HG03378 (cell line): Measurements from ENCODE around the gene DEFB116.
"Not testable (repeated sequence)": the region's sequence is repeated elsewhere in the genome, so short reads cannot be mapped to it uniquely, and the experiment has no call there.

Experiments
- ATAC-seq: cut with Tn5 transposase; IDR thresholded peaks from one replicate; pipeline ENCODE4 v1.9.1; 2021; ENCODE audit warnings: mild to moderate bottlenecking, moderate library complexity; ENCODE audit not compliant: unreplicated experiment

Gene DEFB116, protein sequence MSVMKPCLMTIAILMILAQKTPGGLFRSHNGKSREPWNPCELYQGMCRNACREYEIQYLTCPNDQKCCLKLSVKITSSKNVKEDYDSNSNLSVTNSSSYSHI

GRCh38 chr20:31308535-31309162, at the start of gene DEFB116:
Gene DEFB116 (minus strand): TSS chr20:31308585. CDS start chr20:31308585, 0 bp downstream.
- ATAC-seq: no peak

DNA sequence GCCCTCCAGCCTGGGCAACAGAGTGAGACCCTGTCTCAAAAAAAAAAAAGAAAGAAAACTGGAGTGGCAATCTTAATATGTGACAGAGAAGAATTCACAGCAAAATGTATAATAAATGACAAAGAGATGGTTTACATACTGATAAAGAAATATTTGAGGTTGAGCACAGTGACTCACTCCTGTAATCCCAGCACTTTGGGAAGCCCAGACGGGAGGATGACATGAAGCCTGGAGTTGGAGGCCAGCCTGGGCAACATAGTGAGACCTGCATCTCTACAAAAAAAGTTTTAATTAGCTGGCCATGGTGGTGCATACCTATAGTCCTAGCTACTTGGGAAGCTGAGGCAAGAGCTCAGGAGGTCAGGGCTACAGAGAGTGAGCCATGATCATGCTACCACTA, 47.6 kb upstream of the DEFB116 start:
- no peak for ATAC-seq

DNA sequence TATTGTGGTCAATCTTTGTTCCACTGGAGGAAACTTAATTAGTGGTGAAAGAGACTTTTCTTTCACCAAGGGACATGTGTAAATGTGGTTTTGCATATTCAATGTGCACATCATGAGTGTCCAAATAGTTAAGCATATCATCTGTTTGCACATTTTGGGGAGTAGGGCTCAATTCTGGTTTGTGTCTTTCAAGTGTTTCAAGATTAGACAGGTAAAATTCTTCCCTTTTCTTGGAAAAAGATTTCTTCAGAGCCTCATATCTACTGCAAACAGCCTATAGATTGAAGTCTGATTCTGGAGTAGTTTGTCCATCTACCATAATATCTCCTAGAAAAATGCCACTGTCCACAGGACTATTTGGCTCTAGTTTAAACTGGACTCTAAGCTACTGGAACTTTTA, 33.1 kb upstream of the DEFB116 start:
- no peak for ATAC-seq

DNA sequence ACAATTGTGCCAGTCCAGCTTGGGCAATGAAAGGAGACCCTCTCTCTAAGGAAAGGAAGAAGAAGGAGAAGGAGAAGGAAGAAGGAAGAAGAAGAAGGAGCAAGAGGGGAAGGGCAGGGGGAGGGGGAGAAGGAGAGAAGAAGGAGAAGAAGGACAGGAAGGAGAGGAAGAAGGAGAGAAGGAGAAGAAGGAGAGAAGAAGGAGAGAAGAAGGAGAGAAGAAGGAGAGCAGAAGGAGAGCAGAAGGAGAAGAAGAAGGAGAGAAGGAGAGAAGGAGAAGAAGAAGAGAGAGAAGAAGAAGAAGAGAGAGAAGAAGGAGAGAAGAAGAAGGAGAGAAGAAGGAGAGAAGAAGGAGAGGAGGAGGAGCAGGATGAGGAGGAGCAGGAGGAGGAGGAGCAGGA, 22.5 kb upstream of the DEFB116 start:
- ATAC-seq: no peak

DNA sequence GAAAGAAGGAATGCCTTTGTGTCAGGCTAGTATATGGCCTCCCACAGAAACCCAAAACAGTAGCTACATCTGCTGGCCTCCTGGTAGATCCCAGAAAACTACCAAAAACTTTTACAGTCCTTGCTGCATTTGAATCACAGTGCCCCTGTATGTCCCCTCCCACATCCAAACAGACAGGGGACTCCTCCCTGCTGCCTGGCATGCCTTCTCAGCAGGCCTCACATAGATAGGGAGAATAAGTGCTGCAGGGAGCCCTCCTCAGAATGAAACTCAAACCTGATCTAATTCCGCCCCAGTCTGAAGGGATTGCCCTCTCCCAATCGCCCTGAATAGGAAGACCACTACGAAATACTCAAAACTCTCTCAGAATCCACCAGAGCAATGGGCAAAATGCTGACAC, 14.1 kb upstream of the DEFB116 start:
- no peak for ATAC-seq

- not testable (repeated sequence) for ATAC-seq
Measured at GRCh38 chr20:31284964-31285363, 23.4 kb downstream of the DEFB116 start.

DNA sequence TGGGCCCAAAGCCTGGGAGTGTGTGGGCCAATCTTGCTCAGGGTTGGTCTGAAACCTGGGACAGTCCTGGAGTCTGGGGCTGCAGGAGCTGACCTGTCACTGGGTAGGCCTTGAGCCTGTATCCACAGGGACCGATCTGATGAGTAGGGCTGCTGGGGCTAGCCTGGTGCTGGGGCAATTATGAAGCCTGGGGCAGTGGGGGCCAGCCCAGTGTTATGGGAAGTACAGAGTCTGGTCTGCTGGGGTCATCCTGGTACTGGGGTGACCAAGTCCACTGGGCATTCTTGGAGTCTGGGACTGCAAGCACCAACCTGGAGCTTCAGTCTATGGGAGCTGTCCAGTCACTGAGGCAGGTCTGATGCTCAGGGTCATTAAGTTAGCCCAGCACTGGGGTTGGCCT, 30.2 kb downstream of the DEFB116 start:
- ATAC-seq: no peak

DNA sequence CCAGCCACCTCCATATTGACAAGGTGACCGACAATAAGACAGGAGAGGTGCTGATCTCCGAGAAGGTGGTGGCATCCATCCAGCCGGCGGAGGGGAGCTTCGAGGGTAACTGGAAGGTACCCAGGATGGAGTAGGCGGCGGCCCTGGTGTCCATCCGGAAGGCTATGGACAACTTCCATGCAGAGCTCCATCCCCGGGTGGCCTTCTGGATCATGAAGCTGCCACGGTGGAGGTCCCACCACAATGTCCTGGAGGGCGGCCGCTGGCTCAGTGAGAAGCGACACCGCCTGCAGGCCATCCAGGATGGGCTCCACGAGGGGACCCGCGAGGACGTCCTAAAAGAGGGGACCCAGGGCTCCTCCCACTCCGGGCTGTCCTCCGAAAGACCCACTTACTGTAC, 33.9 kb downstream of the DEFB116 start:
- no peak for ATAC-seq

DNA sequence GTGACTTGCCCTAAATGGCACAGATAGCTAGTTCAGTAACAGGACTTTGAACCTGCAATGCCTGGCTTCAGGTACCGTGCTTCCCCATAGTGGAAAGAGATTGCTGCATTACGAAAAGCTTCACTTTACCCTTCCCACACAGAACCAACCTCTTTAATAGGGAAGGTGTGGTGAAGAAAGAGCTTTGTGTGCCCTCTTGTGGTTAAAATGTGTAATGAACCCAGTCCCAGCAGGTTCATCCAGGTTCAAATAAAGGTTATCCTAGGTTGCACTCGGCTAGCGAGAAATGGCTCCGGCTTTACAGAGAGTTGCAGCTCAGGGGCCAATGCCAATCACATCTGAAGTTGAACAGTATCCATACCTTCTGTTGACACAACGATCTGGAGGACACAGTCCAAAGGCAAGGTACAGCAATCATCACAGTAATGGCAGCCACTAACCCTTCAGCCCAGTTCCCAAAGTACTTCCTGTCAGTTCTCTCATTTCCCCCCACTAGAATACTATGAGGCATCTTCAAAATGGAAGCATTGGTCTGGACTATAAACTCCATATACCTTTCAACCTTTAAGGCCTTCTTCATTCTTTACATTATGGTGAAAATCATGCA, 48.0 kb downstream of the DEFB116 start:
- no peak for ATAC-seq

DNA sequence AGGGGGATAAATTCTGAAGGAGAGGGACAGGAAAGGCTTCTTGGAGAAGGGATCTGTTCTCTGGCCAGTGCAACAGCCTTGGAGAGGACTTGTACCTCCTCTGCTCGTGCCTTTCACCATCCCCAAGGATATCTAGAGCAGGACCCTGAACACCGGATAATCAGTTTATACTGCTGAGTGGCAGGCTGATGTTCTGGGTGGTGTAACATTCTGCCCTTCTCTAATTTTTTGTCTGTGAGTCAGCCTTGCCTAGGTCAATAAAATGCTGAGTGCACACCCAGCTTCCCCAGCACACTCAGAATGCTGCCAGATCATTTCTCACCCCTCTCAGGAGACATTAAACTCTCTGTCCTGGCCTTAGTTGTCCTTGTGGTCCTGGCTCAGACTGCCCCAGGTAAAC, 51.0 kb downstream of the DEFB116 start, which contains the start of gene DEFB115:
Gene DEFB115 (plus strand): TSS at position 301 of the 400 bp plus-strand sequence. CDS start 0 bp downstream, at position 301.
- ATAC-seq: no peak

- ATAC-seq: no peak
Measured at GRCh38 chr20:31256959-31257358, 51.4 kb downstream of the DEFB116 start.
